CD4-positive, alpha-beta T cell (primary cell): ENCODE data around the gene EXD3. TPM values are rescaled to one million over a fixed set of nuclear protein-coding genes. Genes with fewer than 3 reads are reported as not detected.

ENCODE experiments used
- ATAC-seq: fragments of 200-7000 bp; cut with Tn5 transposase; one replicate; pipeline ENCODE4 v1.10.0; 2022; ENCODE audit warnings: mild to moderate bottlenecking; ENCODE audit not compliant: poor library complexity
- CTCF ChIA-PET: fragments of 350-600 bp; sonication (Branson Sonifier 250); formaldehyde crosslinking; loops from one replicate; lab custom pipeline; 2021; ENCODE audit warnings: antibody characterized with exemption, inconsistent platforms; lab: Charles Lee
- POLR2A ChIA-PET: fragments of 350-600 bp; sonication (Branson Sonifier 250); formaldehyde crosslinking; loops from one replicate; lab custom pipeline; 2021; ENCODE audit warnings: antibody characterized with exemption, inconsistent platforms; lab: Charles Lee
- DNase-seq, 14 experiments: peaks; one replicate each; pipeline ENCODE4 v3.0.0-alpha.2; 2013 to 2020; ENCODE audit warnings: mixed read lengths in 2 of 14
- H3K27ac ChIP-seq, 2 donors: one replicate each; pipeline versions ENCODE4 v1.5.1 to v1.7.0; 2013; ENCODE audit warnings: low read length in 2 of 2, low read depth in 1 of 2, mild to moderate bottlenecking in 1 of 2
- H3K27me3 ChIP-seq, 2 experiments: 1 replicate in 1 of 2; 2 replicates in 1 of 2; pipeline versions ENCODE4 v1.6.1 to v1.7.0; 2013; ENCODE audit warnings: low read length in 2 of 2, control low read depth in 1 of 2, mild to moderate bottlenecking in 1 of 2, moderate library complexity in 1 of 2; ENCODE audit not compliant: insufficient read depth in 2 of 2, control insufficient read depth in 1 of 2
- H3K36me3 ChIP-seq: one replicate; pipeline ENCODE4 v1.6.1; 2013; ENCODE audit warnings: low read length, control low read depth; ENCODE audit not compliant: insufficient read depth
- H3K4me1 ChIP-seq: one replicate; pipeline ENCODE4 v1.6.1; 2013; ENCODE audit warnings: low read length, control low read depth; ENCODE audit not compliant: insufficient read depth
- H3K4me3 ChIP-seq: one replicate; pipeline ENCODE4 v1.5.1; 2013; ENCODE audit warnings: mild to moderate bottlenecking, low read length, moderate library complexity
- H3K9me3 ChIP-seq, 2 experiments: 1 replicate in 1 of 2; 2 replicates in 1 of 2; pipeline versions ENCODE4 v1.6.1 to v1.7.0; 2013; ENCODE audit warnings: low read length in 2 of 2, mild to moderate bottlenecking in 2 of 2, control low read depth in 1 of 2, moderate library complexity in 1 of 2; ENCODE audit not compliant: control insufficient read depth in 1 of 2, insufficient read depth in 1 of 2
- H3K27ac Mint-ChIP-seq: one replicate; pipeline ENCODE4 v1.8.0; 2020; ENCODE audit warnings: mixed read lengths
- H3K27me3 Mint-ChIP-seq: one replicate; pipeline ENCODE4 v1.8.0; 2021; ENCODE audit warnings: mixed read lengths
- H3K36me3 Mint-ChIP-seq: one replicate; pipeline ENCODE4 v1.8.0; 2021; ENCODE audit warnings: low read depth, mixed read lengths
- H3K4me1 Mint-ChIP-seq: one replicate; pipeline ENCODE4 v1.8.0; 2021; ENCODE audit warnings: low read depth, mixed read lengths
- H3K4me3 Mint-ChIP-seq: one replicate; pipeline ENCODE4 v1.8.0; 2020; ENCODE audit warnings: mild to moderate bottlenecking, mixed read lengths
- H3K9me3 Mint-ChIP-seq: one replicate; pipeline ENCODE4 v1.8.0; 2020; ENCODE audit warnings: mixed read lengths
- CTCF ChIP-seq: fragments of 200-600 bp; IDR thresholded peaks from one replicate; pipeline ENCODE4 v1.8.0; 2022; ENCODE audit warnings: antibody characterized with exemption, mild to moderate bottlenecking
- intact Hi-C, 2 experiments: fragments of 100-400 bp; cut with DNase I in 1 of 2; cut with micrococcal nuclease in 1 of 2; formaldehyde crosslinking; loops; one replicate each; pipeline versions ENCODE4 v1.15.1 to v1.9.0; 2023 to 2025; cut with DNase I, micrococcal nuclease
- total RNA-seq, 174 experiments: library from RNA in 2 of 174; stranded (reverse) in 2 of 174; gene quantifications; one replicate each; pipeline ENCODE4 v1.2.3 and lab custom pipeline; 2021 to 2026

The EXD3 gene
- total RNA-seq, 2 experiments from 2014 or later = 14.9 to 16.9 TPM

DNA sequence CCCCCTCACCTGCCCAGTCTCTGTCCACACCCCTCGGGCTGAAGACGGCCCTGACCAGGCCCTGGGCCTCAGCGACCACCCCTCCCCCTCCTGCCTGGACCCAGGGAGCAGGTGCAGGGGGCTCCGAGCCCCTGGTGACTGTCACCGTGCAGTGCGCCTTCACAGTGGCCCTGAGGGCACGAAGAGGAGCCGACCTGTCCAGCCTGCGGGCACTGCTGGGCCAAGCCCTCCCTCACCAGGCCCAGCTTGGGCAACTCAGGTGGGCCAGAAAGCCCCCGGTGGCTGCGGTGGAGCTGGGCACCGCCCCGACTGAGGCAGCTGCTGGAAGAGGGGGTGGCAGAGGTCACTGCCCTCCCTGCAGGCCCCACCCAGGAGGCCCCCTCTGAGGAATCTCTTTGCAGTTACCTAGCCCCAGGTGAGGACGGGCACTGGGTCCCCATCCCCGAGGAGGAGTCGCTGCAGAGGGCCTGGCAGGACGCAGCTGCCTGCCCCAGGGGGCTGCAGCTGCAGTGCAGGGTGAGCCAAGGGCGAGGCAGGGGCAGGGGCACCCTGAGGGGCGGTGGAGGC lies 10.5 kb upstream of the EXD3 start:
- no peak overlapping the region for H3K27ac ChIP-seq
- no peaks in the 10 kb centered on the region for H3K36me3 Mint-ChIP-seq
- H3K4me1 Mint-ChIP-seq = no peaks in the 10 kb centered on the region
- ATAC-seq = no peak
- no peaks in the 10 kb centered on the region for H3K36me3 ChIP-seq
- no peak for TF ChIP-seq CTCF
- no peak overlapping the region for H3K4me3 Mint-ChIP-seq
- POLR2A ChIA-PET = no interaction called here
- H3K9me3 Mint-ChIP-seq = no peaks in the 10 kb centered on the region
- H3K27ac Mint-ChIP-seq = no peak overlapping the region
- H3K4me3 ChIP-seq = no peak overlapping the region
- H3K27me3 ChIP-seq = no peaks in the 10 kb centered on the region
- no peak for DNase-seq
- no peaks in the 10 kb centered on the region for H3K9me3 ChIP-seq
- H3K27me3 Mint-ChIP-seq = no peaks in the 10 kb centered on the region
- intact Hi-C loops = no loop called here
- no peaks in the 10 kb centered on the region for H3K4me1 ChIP-seq
- CTCF ChIA-PET = no interaction called here

- no peaks in the 10 kb centered on the region for H3K36me3 Mint-ChIP-seq
- Histone ChIP-seq H3K27me3 (no peaks in the 10 kb centered on the region), H3K9me3 (no peaks in the 10 kb centered on the region), H3K36me3 (no peaks in the 10 kb centered on the region), H3K4me3 (no peak overlapping the region), H3K4me1 (no peaks in the 10 kb centered on the region), H3K27ac (no peak overlapping the region)
- no peaks in the 10 kb centered on the region for H3K27me3 Mint-ChIP-seq
- DNase-seq (no peak), ATAC-seq (no peak)
- H3K4me3 Mint-ChIP-seq = no peak overlapping the region
- ChIA-PET CTCF (no interaction called here), POLR2A (no interaction called here)
- H3K4me1 Mint-ChIP-seq = no peaks in the 10 kb centered on the region
- intact Hi-C loops = no loop called here
- no peak overlapping the region for H3K27ac Mint-ChIP-seq
- TF ChIP-seq CTCF = no peak
- no peaks in the 10 kb centered on the region for H3K9me3 Mint-ChIP-seq
Measured at GRCh38 chr9:137432687-137433348, 9.9 kb upstream of the EXD3 start.

GRCh38 chr9:137431416-137431931 lies 8.5 kb upstream of the EXD3 start:
- no peaks in the 10 kb centered on the region for H3K36me3 ChIP-seq
- CTCF ChIA-PET = no interaction called here
- no peak for TF ChIP-seq CTCF
- no peak for DNase-seq
- no peak for ATAC-seq
- no peaks in the 10 kb centered on the region for H3K9me3 ChIP-seq
- Mint-ChIP-seq H3K36me3 (no peaks in the 10 kb centered on the region), H3K4me1 (no peaks in the 10 kb centered on the region), H3K27me3 (no peaks in the 10 kb centered on the region), H3K27ac (no peak overlapping the region), H3K9me3 (no peaks in the 10 kb centered on the region), H3K4me3 (no peak overlapping the region)
- H3K27me3 ChIP-seq = no peaks in the 10 kb centered on the region
- intact Hi-C loops = no loop called here
- no peaks in the 10 kb centered on the region for H3K4me1 ChIP-seq
- POLR2A ChIA-PET = interaction anchor here (0.9 kb wide), 1 partner anchor 9 kb away, joined by 3 read pairs; the partner anchor contains the start of genes EXD3 and NOXA1
- no peak overlapping the region for H3K27ac ChIP-seq
- H3K4me3 ChIP-seq = no peak overlapping the region
